T1000 (cell line): ENCODE results near the gene FBXO15.

Experiments used
- DNase-seq: peaks from one replicate; lab custom pipeline; 2025; ENCODE audit warnings: mixed read lengths; lab: John Stamatoyannopoulos, UW

Gene FBXO15

GRCh38 chr18:74153377-74153776 lies 5.7 kb upstream of the FBXO15 start:
- no peak for DNase-seq

GRCh38 chr18:74152857-74153256 lies 5.2 kb upstream of the FBXO15 start:
- DNase-seq, result no peak

- no peak for DNase-seq
These were observed 4.6 kb upstream of the FBXO15 start for GRCh38 chr18:74152270-74152669.

- DNase-seq, result no peak
These were observed 2.2 kb upstream of the FBXO15 start for GRCh38 chr18:74149878-74150277.

GRCh38 chr18:74148543-74149070 lies 973 bp upstream of the FBXO15 start:
- no peak for DNase-seq

- DNase-seq, result no peak
These were observed 199 bp downstream of the FBXO15 start for GRCh38 chr18:74147491-74147778.

GRCh38 chr18:74146756-74147155 lies 878 bp downstream of the FBXO15 start:
- no peak for DNase-seq

GRCh38 chr18:74142252-74142651 lies 5.4 kb downstream of the FBXO15 start:
- DNase-seq, result no peak

GRCh38 chr18:74141667-74142066 lies 6.0 kb downstream of the FBXO15 start:
- no peak for DNase-seq

- DNase-seq, result no peak
These were observed 7.1 kb downstream of the FBXO15 start for GRCh38 chr18:74140582-74140981.

- DNase-seq, result no peak
These were observed 7.7 kb downstream of the FBXO15 start for GRCh38 chr18:74139888-74140287.

GRCh38 chr18:74139411-74139810 lies 8.2 kb downstream of the FBXO15 start:
- no peak for DNase-seq

GRCh38 chr18:74137920-74138538 lies 9.6 kb downstream of the FBXO15 start:
- no peak for DNase-seq

GRCh38 chr18:74132201-74132600 lies 15.4 kb downstream of the FBXO15 start:
- no peak for DNase-seq

GRCh38 chr18:74131124-74131523 lies 16.5 kb downstream of the FBXO15 start:
- no peak for DNase-seq

GRCh38 chr18:74128159-74128558 lies 19.5 kb downstream of the FBXO15 start:
- no peak for DNase-seq

- DNase-seq, result no peak
These were observed 20.7 kb downstream of the FBXO15 start for GRCh38 chr18:74126684-74127655.

GRCh38 chr18:74124642-74125041 lies 23.0 kb downstream of the FBXO15 start:
- no peak for DNase-seq

- DNase-seq, result no peak
These were observed 24.4 kb downstream of the FBXO15 start for GRCh38 chr18:74123200-74123599.

- DNase-seq, result no peak
These were observed 30.7 kb downstream of the FBXO15 start for GRCh38 chr18:74116633-74117554.

GRCh38 chr18:74115046-74115445 lies 32.6 kb downstream of the FBXO15 start:
- DNase-seq, result no peak

- DNase-seq, result no peak
These were observed 33.5 kb downstream of the FBXO15 start for GRCh38 chr18:74114116-74114515.
